Measurements from ENCODE around the gene CPSF4L. TPM values are rescaled to one million over a fixed set of nuclear protein-coding genes. Genes with fewer than 3 reads are reported as not detected.

Gene CPSF4L
- polyA plus RNA-seq, 2 of the 4 experiments (the other 2 are of a cell fraction), result 0.13 TPM; not detected in 1

- ATAC-seq, result peak in 1 of 2 experiments; percentile 1; a peak in 3 of 6 replicates
- WGBS (ENCODE audit: missing lambda C conversion rate), result 52% methylated on average over 8 of the region's 8 CpGs
- CTCF ChIA-PET, result interaction anchor here (2.6 to 29.0 kb wide), 6 partner anchors 10 to 64 kb away, joined by 8 to 385 read pairs (median 74); no protein-coding TSS in a partner anchor
Observed at GRCh38 chr17:73304438-73304837, 42.8 kb upstream of the CPSF4L start.

GRCh38 chr17:73302189-73302588, 40.5 kb upstream of the CPSF4L start:
- H3K4me3 ChIP-seq, result no peak overlapping the region
- no peak overlapping the region for H3K4me2 ChIP-seq
- no peaks in the 10 kb centered on the region for H3K9me3 ChIP-seq
- 0 out of 6 replicates have a peak overlapping the region, but pooled peaks of 1 of the 2 experiments have one; percentile 1 for H3K27ac ChIP-seq
- ChIA-PET CTCF (interaction anchor here (0.7 to 29.0 kb wide), 8 partner anchors 9 to 66 kb away, joined by 3 to 385 read pairs (median 4); no protein-coding TSS in a partner anchor), POLR2A (no interaction called here)
- FAIRE-seq (no peak), DNase-seq (ENCODE audit: low read depth in 1 of 2, low spot score in 1 of 2) (no peak), ATAC-seq (no peak)
- TF ChIP-seq NPAS2 (CRISPR knock-in tag; IDR thresholded peaks at IDR 0.05; ENCODE audit: borderline replicate concordance) (no peak), HOXB5 (CRISPR knock-in tag; IDR thresholded peaks at IDR 0.05) (no peak), KDM5A (IDR thresholded peaks at IDR 0.05) (no peak), FOXS1 (CRISPR knock-in tag; IDR thresholded peaks at IDR 0.05) (no peak)
- peaks cover 75% of the 10 kb centered on the region for H3K4me1 ChIP-seq
- WGBS (ENCODE audit: missing lambda C conversion rate), result 91% methylated on average over 3 of the region's 3 CpGs

More at GRCh38 chr17:73304438-73304837, 42.8 kb upstream of the CPSF4L start:
- FAIRE-seq (no peak), DNase-seq (ENCODE audit: low read depth in 1 of 2, low spot score in 1 of 2) (no peak)
- Histone ChIP-seq H3K4me3 (peak overlapping the region; percentile 33; the same call in 1 of the 3 replicates), H3K4me1 (peaks cover 86% of the 10 kb centered on the region), H3K27ac (peak overlapping the region; percentile 95 to 96), H3K9me3 (no peaks in the 10 kb centered on the region), H3K4me2 (peak overlapping the region; percentile 91)
- POLR2A ChIA-PET, result no interaction called here
- TF ChIP-seq BHLHE40 (IDR thresholded peaks at IDR 0.05; ENCODE audit: low read depth, low read length) (no peak), CEBPB (IDR thresholded peaks at IDR 0.05) (no peak), HOXA7 (CRISPR knock-in tag; IDR thresholded peaks at IDR 0.05) (no peak), ZSCAN20 (CRISPR knock-in tag; IDR thresholded peaks at IDR 0.05) (no peak), MAFK (IDR thresholded peaks at IDR 0.05; ENCODE audit: partially characterized antibody) (no peak), HDAC2 (IDR thresholded peaks at IDR 0.05) (no peak), RAD21 (conservative IDR thresholded peaks at IDR 0.05 in 1 of 2, IDR thresholded peaks at IDR 0.05 in 1 of 2) (no peak), POLR2A (IDR thresholded peaks at IDR 0.05; ENCODE audit: low read length) (no peak), HMGXB4 (CRISPR knock-in tag; IDR thresholded peaks at IDR 0.05; ENCODE audit: borderline replicate concordance) (no peak), NPAS2 (CRISPR knock-in tag; IDR thresholded peaks at IDR 0.05; ENCODE audit: borderline replicate concordance) (no peak), ESRRA (IDR thresholded peaks at IDR 0.05; ENCODE audit: borderline replicate concordance, low read length) (no peak), RCOR1 (IDR thresholded peaks at IDR 0.05; ENCODE audit: low read depth, low read length) (no peak), JUNB (IDR thresholded peaks at IDR 0.05) (no peak), JUN (IDR thresholded peaks at IDR 0.05) (no peak), GATA3 (IDR thresholded peaks at IDR 0.05; ENCODE audit: borderline replicate concordance) (no peak), ZNF302 (CRISPR knock-in tag; IDR thresholded peaks at IDR 0.05) (no peak)

GRCh38 chr17:73301369-73301768, 39.7 kb upstream of the CPSF4L start:
- POLR2A ChIA-PET, result no interaction called here
- FAIRE-seq (no peak), DNase-seq (ENCODE audit: low read depth in 1 of 2, low spot score in 1 of 2) (no peak), ATAC-seq (no peak)
- Histone ChIP-seq H3K4me1 (peaks cover 70% of the 10 kb centered on the region), H3K9me3 (no peaks in the 10 kb centered on the region), H3K27ac (peak overlapping the region in 1 of 2 experiments; percentile 2; a peak in 1 of 6 replicates), H3K4me3 (no peak overlapping the region), H3K4me2 (no peak overlapping the region)
- WGBS (ENCODE audit: missing lambda C conversion rate), result 95% methylated on average over 2 of the region's 2 CpGs
- CTCF ChIA-PET, result interaction anchor here (0.6 to 29.0 kb wide), 10 partner anchors 12 to 726 kb away, joined by 3 to 385 read pairs (median 4); no protein-coding TSS in a partner anchor
- TF ChIP-seq HOXB5 (CRISPR knock-in tag; IDR thresholded peaks at IDR 0.05) (no peak), HEYL (CRISPR knock-in tag; IDR thresholded peaks at IDR 0.05) (no peak), RARB (CRISPR knock-in tag; IDR thresholded peaks at IDR 0.05) (no peak), EHMT2 (IDR thresholded peaks at IDR 0.05; ENCODE audit: low read depth) (no peak), ESRRA (IDR thresholded peaks at IDR 0.05; ENCODE audit: borderline replicate concordance, low read length) (no peak), PBX3 (IDR thresholded peaks at IDR 0.05) (no peak), KDM5A (IDR thresholded peaks at IDR 0.05) (no peak), MYC (IDR thresholded peaks at IDR 0.05; ENCODE audit: borderline replicate concordance, low read length) (no peak), JUN (IDR thresholded peaks at IDR 0.05) (no peak), ATOH8 (CRISPR knock-in tag; IDR thresholded peaks at IDR 0.05; ENCODE audit: low read depth) (no peak), ZFP36 (IDR thresholded peaks at IDR 0.05; ENCODE audit: borderline replicate concordance, partially characterized antibody) (no peak), RCOR1 (IDR thresholded peaks at IDR 0.05; ENCODE audit: low read depth, low read length) (no peak), MAX (IDR thresholded peaks at IDR 0.05) (no peak), ZNF302 (CRISPR knock-in tag; IDR thresholded peaks at IDR 0.05) (no peak), NR3C1 (IDR thresholded peaks at IDR 0.05) (no peak), CTCF (IDR thresholded peaks at IDR 0.05) (no peak), POLR2A (IDR thresholded peaks at IDR 0.05; ENCODE audit: low read length) (no peak)

All from A549 (cell line).